ENCODE measurements around the gene STAB2.

Gene STAB2

DNA sequence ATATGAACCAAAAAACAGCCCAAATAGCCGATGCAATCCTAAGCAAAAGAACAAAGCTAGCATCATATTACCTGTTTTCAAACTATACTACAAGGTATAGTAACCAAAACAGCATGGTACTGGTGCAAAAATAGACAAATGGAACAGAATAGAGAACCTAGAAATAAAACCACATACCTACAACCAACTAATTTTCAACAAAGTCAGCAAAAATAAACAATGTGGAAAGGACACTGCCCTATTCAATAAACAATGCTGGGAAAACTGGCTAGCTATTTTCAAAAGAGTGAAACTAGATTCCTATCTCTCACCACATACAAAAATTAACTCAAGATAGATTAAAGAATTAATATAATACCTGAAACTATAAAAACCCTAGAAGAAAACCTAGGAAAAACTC is 17.8 kb upstream of the STAB2 start:
- no peak for TF ChIP-seq ZNF274 (IDR thresholded peaks at IDR 0.05; ENCODE audit: low read depth, low read length)
- H3K4me3 ChIP-seq (ENCODE audit: low read length), result no peak overlapping the region

DNA sequence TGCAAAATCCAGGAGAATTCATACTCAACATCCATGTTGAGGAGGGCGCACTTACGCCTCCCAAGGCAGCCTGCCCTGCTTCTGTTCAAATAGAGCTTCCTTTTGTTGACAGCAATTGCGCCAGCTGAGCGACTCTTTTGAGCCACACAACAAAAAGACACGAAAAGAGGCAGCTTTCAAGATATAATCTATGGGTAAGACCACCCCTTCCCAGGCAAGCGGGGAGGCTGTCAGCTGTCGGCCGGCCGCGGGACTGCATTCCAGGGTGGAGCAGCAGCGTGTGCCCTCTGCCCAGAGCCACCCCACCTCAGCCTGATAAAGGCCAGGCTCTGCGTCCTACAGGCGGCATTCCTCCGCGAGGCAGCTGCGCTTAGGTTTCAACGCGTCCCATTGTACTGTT is 15.8 kb upstream of the STAB2 start:
- H3K4me3 ChIP-seq (ENCODE audit: low read length), result no peak overlapping the region
- TF ChIP-seq ZNF274 (IDR thresholded peaks at IDR 0.05; ENCODE audit: low read depth, low read length), result no peak

DNA sequence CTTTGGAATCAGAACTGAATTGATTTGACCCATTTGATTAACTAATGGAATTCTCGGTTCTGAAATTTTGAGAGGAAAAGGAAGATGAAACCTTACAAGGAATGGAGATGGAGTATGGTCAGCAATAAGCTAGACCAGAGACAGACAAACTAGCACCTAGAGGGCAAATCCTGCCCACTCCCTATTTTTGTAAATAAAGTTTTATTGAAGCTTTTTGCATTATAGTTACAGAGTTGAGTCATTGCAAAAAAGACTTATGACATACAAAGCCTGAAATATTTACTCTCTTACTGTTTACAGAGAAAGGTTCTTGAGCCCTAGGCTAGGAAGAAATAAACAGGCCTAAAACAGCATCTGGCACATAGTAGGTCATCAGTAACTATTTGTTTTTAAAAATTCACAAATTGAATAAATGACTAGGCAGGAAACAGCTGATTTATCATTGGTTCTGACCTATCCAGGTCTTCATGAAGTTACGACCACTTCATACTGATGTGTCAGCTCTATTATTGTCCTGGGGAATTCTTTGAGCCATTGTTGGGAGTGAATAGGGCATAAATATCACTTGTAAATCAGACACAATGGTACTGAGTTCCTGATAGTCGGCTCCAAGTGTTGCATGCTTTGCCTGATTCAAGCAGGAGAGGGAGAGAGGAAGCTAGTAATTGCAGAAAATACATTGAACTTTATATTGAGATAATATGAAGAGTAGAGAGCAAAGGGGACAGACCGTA is 14.6 kb upstream of the STAB2 start:
- TF ChIP-seq ZNF274 (IDR thresholded peaks at IDR 0.05; ENCODE audit: low read depth, low read length), result no peak
- H3K4me3 ChIP-seq (ENCODE audit: low read length), result no peak overlapping the region

DNA sequence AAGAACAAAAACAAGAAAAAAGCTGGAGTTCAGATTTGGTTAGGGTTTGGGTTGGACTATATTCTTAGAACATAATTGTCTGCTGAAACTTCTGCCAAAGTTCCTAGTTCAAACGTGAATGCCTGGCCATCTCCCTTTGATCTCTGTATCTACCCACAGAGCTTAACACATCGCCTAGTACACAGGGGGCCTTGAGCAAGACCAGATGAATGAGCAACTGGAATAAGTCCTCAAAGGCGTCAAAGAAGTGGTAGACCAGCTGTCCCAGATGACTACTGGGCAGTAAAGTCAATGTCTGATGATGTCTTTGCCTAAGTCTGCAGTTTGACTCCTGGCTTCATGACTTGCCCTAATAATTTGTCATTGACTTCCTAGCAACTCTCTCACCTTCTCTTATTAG is 13.9 kb upstream of the STAB2 start:
- H3K4me3 ChIP-seq (ENCODE audit: low read length), result no peak overlapping the region
- no peak for TF ChIP-seq ZNF274 (IDR thresholded peaks at IDR 0.05; ENCODE audit: low read depth, low read length)

DNA sequence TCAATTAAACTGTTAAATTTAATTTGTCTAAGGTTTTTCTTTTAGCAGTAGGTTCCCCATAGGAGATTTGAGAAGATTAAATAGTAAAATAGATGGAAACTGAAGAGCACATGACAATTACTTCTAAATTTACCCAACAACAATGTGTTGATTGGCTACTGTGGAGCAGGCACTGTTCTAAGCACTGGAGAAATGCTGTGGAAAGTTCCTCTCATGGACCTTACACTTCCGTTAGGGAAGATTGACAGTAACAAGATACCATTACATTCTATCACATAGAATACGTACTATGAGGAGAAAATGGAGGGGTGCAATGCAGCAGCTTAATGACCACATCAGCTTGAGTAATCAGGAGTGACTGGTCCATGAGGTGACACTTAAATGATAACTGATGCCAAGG is 8.1 kb upstream of the STAB2 start:
- no peak for TF ChIP-seq ZNF274 (IDR thresholded peaks at IDR 0.05; ENCODE audit: low read depth, low read length)
- no peak overlapping the region for H3K4me3 ChIP-seq (ENCODE audit: low read length)

DNA sequence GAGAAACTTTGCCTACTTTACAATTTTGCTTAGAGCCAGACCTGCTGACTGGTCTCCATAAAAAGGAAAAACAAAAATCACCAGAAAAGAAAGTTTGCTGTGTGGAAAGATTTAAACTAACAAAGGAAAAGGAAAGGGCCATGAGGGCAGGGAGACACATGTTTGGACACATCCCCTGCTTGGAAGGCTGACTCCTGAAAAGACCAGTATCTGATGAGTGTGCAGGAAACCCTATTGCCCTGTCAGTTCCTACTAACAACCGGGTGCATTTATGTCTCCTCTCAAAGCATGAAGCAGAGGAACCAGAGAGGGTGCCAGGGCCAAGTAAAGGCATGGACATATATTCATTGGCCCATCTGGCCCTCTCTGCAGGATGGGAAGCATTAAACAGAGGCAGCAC is 7.0 kb upstream of the STAB2 start:
- no peak for TF ChIP-seq ZNF274 (IDR thresholded peaks at IDR 0.05; ENCODE audit: low read depth, low read length)
- no peak overlapping the region for H3K4me3 ChIP-seq (ENCODE audit: low read length)

DNA sequence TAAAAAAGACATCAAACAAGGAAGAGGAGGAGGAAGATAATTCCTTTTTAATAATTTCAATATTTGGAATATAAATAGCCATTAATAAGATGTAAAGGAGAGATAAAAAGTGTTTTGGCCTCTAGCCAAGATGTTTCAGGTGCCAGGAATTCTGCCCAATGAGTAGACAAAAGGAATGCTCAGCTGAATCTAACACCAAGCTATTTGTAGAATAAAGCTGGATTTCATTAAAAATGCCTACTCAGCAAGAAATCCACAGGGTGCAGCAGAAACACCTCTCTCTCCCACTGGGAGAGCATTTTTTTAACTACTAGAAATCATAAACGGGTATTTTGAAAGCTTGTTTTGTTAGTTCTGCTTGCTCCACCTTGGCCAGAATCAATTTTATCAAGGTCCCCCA is 4.1 kb upstream of the STAB2 start:
- no peak for TF ChIP-seq ZNF274 (IDR thresholded peaks at IDR 0.05; ENCODE audit: low read depth, low read length)
- no peak overlapping the region for H3K4me3 ChIP-seq (ENCODE audit: low read length)

DNA sequence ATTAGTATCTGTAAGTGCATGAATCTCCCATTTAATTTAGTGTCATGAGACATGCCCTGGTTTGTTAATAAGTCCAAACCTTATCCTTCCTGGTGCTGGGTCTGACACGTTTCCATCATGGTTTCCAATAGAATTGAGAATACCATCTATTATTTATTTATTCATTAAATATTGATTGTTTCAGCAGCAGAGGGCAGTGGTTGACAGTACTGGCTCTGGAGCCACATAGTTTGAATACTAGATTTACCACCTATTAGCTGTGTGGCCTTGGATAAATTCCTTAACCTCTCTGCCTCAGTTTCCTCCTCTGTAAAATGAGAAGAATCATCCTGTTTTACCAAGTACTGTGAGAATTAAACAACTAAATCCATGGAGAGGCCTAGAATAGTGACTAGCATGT is 941 bp upstream of the STAB2 start:
- TF ChIP-seq ZNF274 (IDR thresholded peaks at IDR 0.05; ENCODE audit: low read depth, low read length), result no peak

DNA sequence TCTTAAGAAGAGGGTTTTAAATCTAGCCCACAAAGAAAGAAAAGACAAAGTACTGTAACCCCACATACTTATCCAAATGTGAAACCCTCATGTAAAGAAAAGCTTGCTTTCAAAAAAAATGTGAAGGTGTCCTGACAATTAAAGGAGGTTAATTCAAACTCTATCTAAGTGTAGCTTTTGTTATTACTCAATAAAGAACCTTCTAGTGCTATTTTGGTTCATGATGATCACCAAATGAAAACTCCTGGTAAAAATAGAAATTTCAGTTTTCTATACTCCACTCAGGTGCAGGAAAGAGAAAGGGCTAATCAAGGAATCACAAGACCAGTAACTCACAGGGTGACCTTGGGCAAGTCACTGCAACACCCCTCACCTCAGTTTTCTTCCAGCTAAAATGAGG is 1.6 kb downstream of the STAB2 start:
- TF ChIP-seq ZNF274 (IDR thresholded peaks at IDR 0.05; ENCODE audit: low read depth, low read length), result no peak
- H3K4me3 ChIP-seq (ENCODE audit: low read length), result no peak overlapping the region

More for the DNA sequence above, 941 bp upstream of the STAB2 start:
- no peak overlapping the region for H3K4me3 ChIP-seq (ENCODE audit: low read length)

DNA sequence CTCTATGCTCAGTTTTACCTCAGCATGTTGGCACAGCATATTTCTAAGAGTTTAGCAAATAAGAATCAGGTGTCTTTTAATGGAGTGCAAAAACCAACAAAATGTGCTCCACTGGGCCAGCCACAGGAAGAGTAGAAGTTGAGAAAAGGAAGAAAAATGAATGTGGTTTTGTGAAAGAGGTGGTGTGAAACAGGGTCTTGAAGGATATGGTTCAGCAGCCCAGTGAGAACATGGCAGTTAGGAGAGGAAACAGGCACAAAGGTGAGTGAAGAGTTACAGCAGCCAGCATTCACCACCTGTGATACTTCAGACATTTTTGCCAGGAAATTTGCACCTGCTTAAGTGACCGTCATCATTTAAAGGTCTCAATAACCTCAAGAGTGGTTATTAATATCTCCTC is 2.4 kb downstream of the STAB2 start:
- no peak for TF ChIP-seq ZNF274 (IDR thresholded peaks at IDR 0.05; ENCODE audit: low read depth, low read length)
- no peak overlapping the region for H3K4me3 ChIP-seq (ENCODE audit: low read length)

DNA sequence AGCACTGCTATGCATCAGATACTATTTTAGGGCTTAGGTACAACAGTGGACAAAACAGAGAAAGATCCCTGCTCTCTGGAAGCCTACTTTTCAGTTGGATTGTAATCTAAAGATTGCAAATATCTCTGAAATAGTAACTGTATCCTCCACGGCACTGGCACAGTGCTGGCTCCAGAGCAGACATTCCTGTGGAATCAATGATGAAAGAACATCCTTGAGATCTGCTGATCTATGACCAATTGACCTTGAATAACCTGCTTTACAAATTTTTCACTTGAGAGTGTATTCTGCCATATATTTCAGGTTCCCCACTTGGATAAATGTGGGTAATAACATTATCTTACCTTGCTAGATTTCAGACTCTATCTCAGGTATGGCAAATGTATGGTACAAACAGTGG is 3.2 kb downstream of the STAB2 start:
- no peak overlapping the region for H3K4me3 ChIP-seq (ENCODE audit: low read length)
- no peak for TF ChIP-seq ZNF274 (IDR thresholded peaks at IDR 0.05; ENCODE audit: low read depth, low read length)

DNA sequence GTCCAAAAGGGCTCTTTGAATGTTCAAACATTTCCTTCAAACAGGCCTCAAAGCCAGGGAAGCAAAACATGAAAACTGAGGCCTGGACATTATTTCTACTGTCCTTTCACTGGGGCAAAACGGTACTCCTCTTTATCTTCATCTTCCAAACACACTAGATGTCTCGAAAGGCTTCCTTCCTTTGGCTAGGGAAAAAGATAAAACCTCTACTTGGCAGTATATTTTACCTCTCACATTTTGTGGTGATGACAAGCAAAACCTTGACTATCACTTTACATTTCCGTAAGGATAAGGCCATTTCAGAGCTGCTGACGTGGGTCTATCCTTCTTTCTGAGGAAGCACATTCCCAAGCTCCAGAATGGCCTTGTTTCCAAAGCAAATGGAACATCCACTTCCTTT is 9.9 kb downstream of the STAB2 start:
- no peak for TF ChIP-seq ZNF274 (IDR thresholded peaks at IDR 0.05; ENCODE audit: low read depth, low read length)
- no peak overlapping the region for H3K4me3 ChIP-seq (ENCODE audit: low read length)

DNA sequence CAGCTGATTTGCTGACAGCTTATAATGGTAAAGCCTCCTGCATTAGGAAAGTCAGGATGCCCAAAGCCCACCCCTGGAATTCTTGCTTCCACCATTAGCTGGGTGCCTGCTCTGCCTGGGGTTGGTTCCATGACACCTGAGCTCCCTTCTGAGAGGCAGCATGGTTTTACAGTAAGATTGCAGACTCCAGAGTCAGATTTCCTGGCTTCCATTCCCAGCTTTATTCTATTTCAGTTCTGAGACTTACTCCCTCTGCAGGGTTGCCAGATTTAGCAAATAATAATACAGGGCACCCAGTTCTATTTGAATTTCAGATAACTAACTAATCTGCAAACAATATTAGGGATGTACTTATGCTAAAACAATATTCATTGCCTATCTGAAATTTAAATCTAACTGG is 12.2 kb downstream of the STAB2 start:
- no peak for TF ChIP-seq ZNF274 (IDR thresholded peaks at IDR 0.05; ENCODE audit: low read depth, low read length)

DNA sequence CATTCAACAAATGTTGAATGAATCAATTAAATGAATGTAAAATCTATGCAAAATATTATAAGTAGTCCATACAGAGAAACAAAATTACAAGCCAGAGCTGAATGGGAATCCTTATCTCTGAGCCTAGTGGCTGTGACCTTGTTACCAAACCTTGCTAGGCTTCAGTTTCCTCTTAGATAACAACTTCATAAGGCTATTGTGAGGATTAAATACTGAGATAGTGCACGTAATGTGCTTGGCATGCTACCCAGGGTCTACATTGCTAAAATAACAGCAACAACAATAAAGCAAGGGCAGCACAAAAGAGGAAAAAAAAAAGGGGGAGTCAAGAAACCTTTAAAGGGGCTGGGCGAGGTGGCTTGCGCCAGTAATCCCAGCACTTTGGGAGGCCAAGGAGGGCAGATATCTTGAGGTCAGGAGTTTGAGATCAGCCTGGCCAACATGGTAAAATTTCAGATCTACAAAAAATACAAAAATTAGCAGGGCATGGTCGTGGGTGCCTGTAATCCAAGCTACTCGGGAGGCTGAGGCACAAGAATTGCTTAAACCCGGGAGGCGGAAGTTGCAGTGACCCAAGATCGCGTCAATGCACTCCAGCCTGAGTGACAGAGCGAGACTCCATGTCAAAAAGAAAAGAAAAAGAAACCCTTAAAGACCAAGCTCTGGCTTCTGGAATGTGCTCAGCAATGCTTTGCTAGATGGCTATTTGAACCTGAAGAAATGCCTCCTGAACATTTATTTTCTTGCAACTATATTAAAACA is 14.1 kb downstream of the STAB2 start:
- no peak for TF ChIP-seq ZNF274 (IDR thresholded peaks at IDR 0.05; ENCODE audit: low read depth, low read length)
- no peak overlapping the region for H3K4me3 ChIP-seq (ENCODE audit: low read length)

More for the DNA sequence above, 12.2 kb downstream of the STAB2 start:
- H3K4me3 ChIP-seq (ENCODE audit: low read length), result no peak overlapping the region

DNA sequence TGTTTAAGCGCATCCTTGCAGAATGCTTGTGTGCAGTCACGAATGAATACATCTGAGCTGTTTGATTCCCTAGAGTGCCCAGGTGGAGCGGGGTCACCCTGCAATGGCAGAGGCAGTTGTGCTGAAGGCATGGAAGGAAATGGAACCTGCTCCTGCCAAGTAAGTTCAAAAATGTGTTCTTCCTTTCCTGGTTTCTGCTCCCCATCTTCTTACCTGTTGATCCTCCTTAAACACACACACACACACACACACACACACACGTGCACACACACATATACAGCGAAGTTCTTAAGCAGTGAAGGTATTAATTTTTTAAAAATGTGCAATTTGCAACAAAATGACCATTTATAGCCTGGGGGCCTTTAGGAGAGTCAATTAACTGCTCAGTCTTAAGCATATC is 33.3 kb downstream of the STAB2 start:
- no peak overlapping the region for H3K4me3 ChIP-seq (ENCODE audit: low read length)
- TF ChIP-seq ZNF274 (IDR thresholded peaks at IDR 0.05; ENCODE audit: low read depth, low read length), result no peak

All from GM08714 (cell line).